Fibroblast of lung (primary cell): ENCODE results near the gene NMU.

Experiments
- EZH2 ChIP-seq: IDR thresholded peaks from 2 replicates; pipeline ENCODE4 v1.5.1; 2012; ENCODE audit warnings: low read length, control low read depth, mild to moderate bottlenecking; ENCODE audit errors: missing control alignments
- TF ChIP-seq, protein P1 (sequence below), 2 donors: IDR thresholded peaks in 1 of 2; conservative IDR thresholded peaks in 1 of 2; 1 replicate in 1 of 2; 2 replicates in 1 of 2; pipeline ENCODE4 v1.5.1; 2011 to 2012; ENCODE audit warnings: low read length in 2 of 2, control low read depth in 1 of 2, inconsistent platforms in 1 of 2, low read depth in 1 of 2, mild to moderate bottlenecking in 1 of 2

DNA sequence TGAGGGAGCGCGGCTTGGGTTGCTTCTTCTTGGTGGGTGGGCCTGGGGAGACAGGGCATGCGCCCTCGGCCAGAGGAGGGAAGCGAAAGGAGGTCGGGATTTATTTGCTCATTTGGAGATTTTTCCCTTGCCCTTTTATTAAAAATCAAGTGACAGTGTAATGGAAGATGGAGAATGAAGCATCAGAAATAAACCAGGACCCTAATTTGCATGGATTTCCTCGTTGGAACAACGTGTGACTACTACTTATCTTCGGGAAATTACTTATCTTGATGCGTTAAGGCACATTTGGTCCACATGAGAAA lies 88.7 kb downstream of the NMU start:
- TF ChIP-seq, protein P1, sequence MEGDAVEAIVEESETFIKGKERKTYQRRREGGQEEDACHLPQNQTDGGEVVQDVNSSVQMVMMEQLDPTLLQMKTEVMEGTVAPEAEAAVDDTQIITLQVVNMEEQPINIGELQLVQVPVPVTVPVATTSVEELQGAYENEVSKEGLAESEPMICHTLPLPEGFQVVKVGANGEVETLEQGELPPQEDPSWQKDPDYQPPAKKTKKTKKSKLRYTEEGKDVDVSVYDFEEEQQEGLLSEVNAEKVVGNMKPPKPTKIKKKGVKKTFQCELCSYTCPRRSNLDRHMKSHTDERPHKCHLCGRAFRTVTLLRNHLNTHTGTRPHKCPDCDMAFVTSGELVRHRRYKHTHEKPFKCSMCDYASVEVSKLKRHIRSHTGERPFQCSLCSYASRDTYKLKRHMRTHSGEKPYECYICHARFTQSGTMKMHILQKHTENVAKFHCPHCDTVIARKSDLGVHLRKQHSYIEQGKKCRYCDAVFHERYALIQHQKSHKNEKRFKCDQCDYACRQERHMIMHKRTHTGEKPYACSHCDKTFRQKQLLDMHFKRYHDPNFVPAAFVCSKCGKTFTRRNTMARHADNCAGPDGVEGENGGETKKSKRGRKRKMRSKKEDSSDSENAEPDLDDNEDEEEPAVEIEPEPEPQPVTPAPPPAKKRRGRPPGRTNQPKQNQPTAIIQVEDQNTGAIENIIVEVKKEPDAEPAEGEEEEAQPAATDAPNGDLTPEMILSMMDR (conservative IDR thresholded peaks at IDR 0.05 in 1 of 2, IDR thresholded peaks at IDR 0.05 in 1 of 2; ENCODE audit: low read depth in 1 of 2, low read length in 2 of 2): no peak
- no peak for TF ChIP-seq EZH2
